HEK293 (cell line): ENCODE measurements around the gene PUM2.
"Not testable (repeated sequence)": the region's sequence is repeated elsewhere in the genome, so short reads cannot be mapped to it uniquely, and the experiment has no call there.

Experiments used
- CTCF ChIA-PET: fragments of 350-600 bp; formaldehyde crosslinking; extraction: SDS; loops from one replicate; lab custom pipeline; 2021; ENCODE audit warnings: antibody characterized with exemption; lab: Yijun Ruan, JAX
- POLR2A ChIA-PET: fragments of 300-600 bp; formaldehyde crosslinking; extraction: SDS; loops from one replicate; lab custom pipeline; 2020; ENCODE audit warnings: antibody characterized with exemption, inconsistent platforms; lab: Yijun Ruan, JAX
- H3K27ac ChIP-seq: fragments of 200-500 bp; sonication (Bioruptor generic); 2 replicates; pipeline ENCODE4 v1.5.1; 2014; ENCODE audit warnings: low read depth, low read length, control low read depth, inconsistent platforms; ENCODE audit errors: extremely low read depth
- H3K36me3 ChIP-seq, 2 experiments: fragments of 200-500 bp in 1 of 2; sonication (Bioruptor generic) in 1 of 2; 1 replicate in 1 of 2; 2 replicates in 1 of 2; pipeline ENCODE4 v1.5.1; 2014 to 2017; ENCODE audit warnings: inconsistent platforms in 2 of 2, low read length in 2 of 2; ENCODE audit not compliant: control insufficient read depth in 2 of 2, insufficient read depth in 1 of 2
- H3K4me1 ChIP-seq: fragments of 200-500 bp; sonication (Bioruptor generic); 2 replicates; pipeline ENCODE4 v1.5.1; 2014; ENCODE audit warnings: mild to moderate bottlenecking, low read length, inconsistent platforms; ENCODE audit not compliant: control insufficient read depth, insufficient read depth
- H3K4me3 ChIP-seq: 2 replicates; pipeline ENCODE4 v1.5.1; 2011; ENCODE audit warnings: low read depth, mild to moderate bottlenecking, control low read depth, low read length, moderate library complexity
- H3K9me3 ChIP-seq: fragments of 200-500 bp; sonication (Bioruptor generic); 2 replicates; pipeline ENCODE4 v1.5.1; 2014; ENCODE audit warnings: low read depth, low read length, inconsistent platforms; ENCODE audit not compliant: control insufficient read depth, insufficient read depth
- KLF8 ChIP-seq: fragments of 450-650 bp; formaldehyde crosslinking; IDR thresholded peaks from 2 replicates; pipeline ENCODE4 v1.5.1; 2016; ENCODE audit warnings: missing biosample characterization, missing genetic modification characterization
- PRDM2 ChIP-seq: fragments of 450-650 bp; formaldehyde crosslinking; IDR thresholded peaks from 2 replicates; pipeline ENCODE4 v1.5.1; 2016; ENCODE audit warnings: missing biosample characterization, missing genetic modification characterization, borderline replicate concordance
- SP3 ChIP-seq: fragments of 450-650 bp; formaldehyde crosslinking; IDR thresholded peaks from 2 replicates; pipeline ENCODE4 v1.5.1; 2016; ENCODE audit warnings: missing biosample characterization, missing genetic modification characterization
- TRIM28 ChIP-seq: IDR thresholded peaks from 2 replicates; pipeline ENCODE4 v1.6.1; 2011; ENCODE audit warnings: low read length, control low read depth, borderline replicate concordance
- ZNF114 ChIP-seq: fragments of 450-650 bp; formaldehyde crosslinking; IDR thresholded peaks from 2 replicates; pipeline ENCODE4 v1.5.0; 2017; ENCODE audit warnings: missing biosample characterization, missing genetic modification characterization
- ZNF138 ChIP-seq: fragments of 450-650 bp; formaldehyde crosslinking; IDR thresholded peaks from 2 replicates; pipeline ENCODE4 v1.5.1; 2016; ENCODE audit warnings: missing biosample characterization, missing genetic modification characterization, borderline replicate concordance
- ZNF155 ChIP-seq: fragments of 450-650 bp; formaldehyde crosslinking; IDR thresholded peaks from 2 replicates; pipeline ENCODE4 v1.5.1; 2016; ENCODE audit warnings: missing biosample characterization, missing genetic modification characterization
- ZNF23 ChIP-seq: fragments of 450-650 bp; formaldehyde crosslinking; IDR thresholded peaks from 2 replicates; pipeline ENCODE4 v1.5.1; 2016; ENCODE audit warnings: missing biosample characterization, missing genetic modification characterization, borderline replicate concordance
- ZNF280D ChIP-seq: fragments of 450-650 bp; formaldehyde crosslinking; IDR thresholded peaks from 2 replicates; pipeline ENCODE4 v1.5.1; 2016; ENCODE audit warnings: missing biosample characterization, missing genetic modification characterization
- ZNF341 ChIP-seq: fragments of 450-650 bp; formaldehyde crosslinking; IDR thresholded peaks from 2 replicates; pipeline ENCODE4; 2016; ENCODE audit warnings: low read depth, missing biosample characterization, missing genetic modification characterization
- ZNF391 ChIP-seq: fragments of 450-650 bp; formaldehyde crosslinking; IDR thresholded peaks from 2 replicates; pipeline ENCODE4 v1.5.1; 2016; ENCODE audit warnings: low read depth, missing biosample characterization, missing genetic modification characterization, borderline replicate concordance
- ZNF404 ChIP-seq: fragments of 450-650 bp; formaldehyde crosslinking; IDR thresholded peaks from 2 replicates; pipeline ENCODE4 v1.5.1; 2017; ENCODE audit warnings: missing biosample characterization, missing genetic modification characterization
- ZNF501 ChIP-seq: fragments of 450-650 bp; formaldehyde crosslinking; IDR thresholded peaks from 2 replicates; pipeline ENCODE4 v1.5.1; 2016; ENCODE audit warnings: missing biosample characterization, missing genetic modification characterization
- ZNF664 ChIP-seq: fragments of 450-650 bp; formaldehyde crosslinking; IDR thresholded peaks from 2 replicates; pipeline ENCODE4 v1.5.1; 2016; ENCODE audit warnings: missing biosample characterization, missing genetic modification characterization
- ZNF701 ChIP-seq: fragments of 450-650 bp; formaldehyde crosslinking; IDR thresholded peaks from 2 replicates; pipeline ENCODE4 v1.5.1; 2016; ENCODE audit warnings: missing biosample characterization, missing genetic modification characterization
- TF ChIP-seq, protein P1 (sequence below): fragments of 450-650 bp; formaldehyde crosslinking; IDR thresholded peaks from 2 replicates; pipeline ENCODE4 v1.5.1; 2016; ENCODE audit warnings: missing biosample characterization, missing genetic modification characterization

The PUM2 gene

DNA sequence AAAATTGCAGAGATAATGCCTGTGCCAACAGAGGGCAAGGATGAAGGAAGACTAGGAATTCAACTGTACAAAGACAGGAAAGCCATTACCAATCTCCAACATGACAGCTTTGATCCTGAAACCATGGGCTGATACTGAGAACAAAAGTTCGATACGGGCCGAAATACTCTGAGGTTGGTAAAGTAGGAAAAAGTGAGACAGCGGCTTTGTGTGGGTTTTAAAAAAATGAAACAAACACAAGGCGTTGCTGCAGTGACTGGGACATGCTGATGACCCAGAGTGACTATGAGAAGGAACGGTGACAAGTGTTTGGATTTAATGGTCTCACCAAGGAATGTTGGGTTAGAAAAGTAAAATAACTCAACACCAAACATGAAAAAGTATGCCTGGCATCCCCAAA lies 101.5 kb downstream of the PUM2 start (continued):
- TF ChIP-seq ZNF155: no peak
- TF ChIP-seq SP3: no peak
- no peak for TF ChIP-seq ZNF138 (tag by site-specific recombination)
- no peak for TF ChIP-seq TRIM28

DNA sequence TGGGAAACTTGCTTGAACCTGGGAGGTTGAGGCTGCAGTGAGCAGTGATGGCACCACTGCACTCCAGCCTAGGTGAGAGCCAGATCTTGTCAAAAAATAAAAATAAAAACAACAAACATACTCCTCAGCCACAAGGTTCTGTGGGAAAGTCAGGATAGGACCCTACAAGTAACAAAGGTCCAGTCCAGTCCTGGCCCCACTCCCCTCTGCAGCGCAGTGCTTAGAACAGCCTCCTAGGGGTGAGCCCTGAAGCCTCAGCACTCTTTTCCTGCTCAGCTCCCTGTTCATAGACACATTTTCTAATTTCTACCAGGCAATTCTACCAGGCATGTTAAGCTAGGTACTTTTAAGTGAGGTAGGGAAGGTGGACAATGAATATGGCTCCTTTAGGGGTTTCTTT lies 103.6 kb downstream of the PUM2 start:
- POLR2A ChIA-PET: no interaction called here
- CTCF ChIA-PET: interaction anchor here (0.6 to 2.0 kb wide), 3 partner anchors 44 to 389 kb away, joined by 3 to 8 read pairs (median 4); no protein-coding TSS in a partner anchor
- H3K36me3 ChIP-seq: peaks cover 37 to 60% of the 10 kb centered on the region in 2 experiments
- H3K9me3 ChIP-seq: no peaks in the 10 kb centered on the region
- TF ChIP-seq ZNF501 (tag by site-specific recombination) (no peak), ZNF341 (tag by site-specific recombination) (0 out of 2 replicates have a peak, but pooled peaks have one; percentile 15)
- no peak overlapping the region for H3K27ac ChIP-seq
- H3K4me3 ChIP-seq: no peak overlapping the region
- H3K4me1 ChIP-seq: no peaks in the 10 kb centered on the region

DNA sequence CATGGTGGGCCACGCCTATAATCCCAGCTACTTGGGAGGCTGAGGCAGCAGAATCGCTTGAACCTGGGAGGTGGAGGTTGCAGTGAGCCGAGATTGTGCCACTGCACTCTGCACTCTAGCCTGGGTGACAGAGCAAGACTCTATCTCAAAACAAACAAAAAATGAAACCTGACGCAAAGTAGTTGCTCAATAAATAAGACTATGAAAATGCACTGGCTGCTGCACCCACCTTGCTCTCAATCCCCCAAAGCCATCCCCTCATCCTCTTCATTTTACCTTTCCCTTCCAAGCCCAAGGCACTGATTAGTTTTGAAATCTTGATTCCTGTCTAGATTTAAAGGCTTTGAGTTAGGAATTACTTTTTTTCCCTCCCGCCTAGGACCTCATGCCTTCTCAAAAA lies 107.0 kb downstream of the PUM2 start:
- POLR2A ChIA-PET, CTCF ChIA-PET: not testable (repeated sequence)
- TF ChIP-seq ZNF664 (tag by site-specific recombination): peak; percentile 90

DNA sequence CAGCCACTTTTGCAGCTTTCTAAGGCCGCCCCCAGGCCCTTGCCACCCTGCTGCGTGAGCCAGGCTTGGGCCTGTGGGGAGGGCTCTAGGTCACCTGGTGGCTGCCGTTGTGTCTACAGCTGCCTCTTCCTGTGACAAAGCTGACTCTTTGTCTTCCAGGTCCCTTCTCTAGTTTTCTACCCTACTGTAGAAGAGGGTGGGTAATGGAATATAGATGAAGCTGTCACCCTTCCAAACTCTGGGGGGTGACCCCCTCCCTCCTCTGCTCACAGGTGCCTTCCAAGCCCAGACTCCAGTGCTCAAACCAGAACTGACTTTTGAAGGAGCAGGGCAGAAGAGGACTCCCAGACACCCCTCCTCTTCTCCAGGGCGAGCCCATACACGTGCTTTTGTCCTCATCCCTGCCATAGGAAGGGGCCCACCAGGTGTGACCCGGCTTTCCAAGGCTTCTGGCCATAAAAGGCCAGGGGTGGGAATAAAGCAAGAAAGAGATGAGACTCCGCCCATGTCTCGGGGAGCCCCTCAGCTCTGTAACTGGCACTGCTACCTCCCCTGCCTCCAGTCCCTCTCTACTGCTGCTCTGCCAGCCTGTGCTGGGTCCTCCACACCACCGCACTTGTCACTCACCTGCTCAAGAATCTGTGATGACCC lies 107.8 kb downstream of the PUM2 start:
- Histone ChIP-seq H3K4me3 (no peak overlapping the region), H3K27ac (no peak overlapping the region), H3K9me3 (no peaks in the 10 kb centered on the region), H3K4me1 (no peaks in the 10 kb centered on the region), H3K36me3 (peaks cover 7 to 18% of the 10 kb centered on the region in 2 experiments; a peak in 2 of 3 replicates)
- POLR2A ChIA-PET: no interaction called here
- CTCF ChIA-PET: interaction anchor here (0.6 to 0.9 kb wide), 3 partner anchors 17 to 391 kb away, joined by 3 to 4 read pairs (median 3); no protein-coding TSS in a partner anchor
- TF ChIP-seq ZNF280D (tag by site-specific recombination) (no peak), KLF8 (tag by site-specific recombination) (no peak), ZNF701 (tag by site-specific recombination) (no peak), PRDM2 (tag by site-specific recombination) (no peak), ZNF23 (no peak), ZNF391 (no peak), ZNF114 (no peak), ZNF404 (tag by site-specific recombination) (no peak)
- TF ChIP-seq, protein P1, sequence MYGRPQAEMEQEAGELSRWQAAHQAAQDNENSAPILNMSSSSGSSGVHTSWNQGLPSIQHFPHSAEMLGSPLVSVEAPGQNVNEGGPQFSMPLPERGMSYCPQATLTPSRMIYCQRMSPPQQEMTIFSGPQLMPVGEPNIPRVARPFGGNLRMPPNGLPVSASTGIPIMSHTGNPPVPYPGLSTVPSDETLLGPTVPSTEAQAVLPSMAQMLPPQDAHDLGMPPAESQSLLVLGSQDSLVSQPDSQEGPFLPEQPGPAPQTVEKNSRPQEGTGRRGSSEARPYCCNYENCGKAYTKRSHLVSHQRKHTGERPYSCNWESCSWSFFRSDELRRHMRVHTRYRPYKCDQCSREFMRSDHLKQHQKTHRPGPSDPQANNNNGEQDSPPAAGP (tag by site-specific recombination): no peak

More for the DNA sequence above, 107.0 kb downstream of the PUM2 start:
- not testable (repeated sequence) for H3K27ac ChIP-seq, H3K4me3 ChIP-seq, H3K9me3 ChIP-seq, H3K4me1 ChIP-seq
- H3K36me3 ChIP-seq: peaks cover 13 to 26% of the 10 kb centered on the region in 2 experiments; a peak in 2 of 3 replicates
